H1 (cell line): ENCODE data around the gene MDH1. TPM values are rescaled to one million over a fixed set of nuclear protein-coding genes. Genes with fewer than 3 reads are reported as not detected.

ENCODE experiments used
- CTCF ChIA-PET: fragments of 300-600 bp; sonication (Branson Sonifier 250); formaldehyde crosslinking; loops from one replicate; lab custom pipeline; 2021; ENCODE audit not compliant: partially characterized antibody; lab: Charles Lee
- POLR2A ChIA-PET: fragments of 300-600 bp; sonication (Branson Sonifier 250); formaldehyde crosslinking; loops from one replicate; lab custom pipeline; 2021; ENCODE audit warnings: inconsistent platforms; ENCODE audit not compliant: partially characterized antibody; lab: Charles Lee
- DNase-seq, 2 experiments: peaks; one replicate each; pipeline versions ENCODE4 v3.0.0 to v3.0.0-alpha.2; 2010 to 2022; ENCODE audit warnings: low spot score in 2 of 2, low read depth in 1 of 2, mixed read lengths in 1 of 2
- FAIRE-seq: peaks from 2 replicates; lab custom pipeline; 2011; peaks lifted over from hg19 to GRCh38; lab: Jason Lieb, UNC
- H2AFZ ChIP-seq: 2 replicates; pipeline ENCODE4 v1.8.1; 2012; ENCODE audit warnings: low read length, inconsistent platforms
- H2AK5ac ChIP-seq: 2 replicates; pipeline ENCODE4 v1.6.1; 2013; ENCODE audit warnings: low read depth, low read length
- H2BK120ac ChIP-seq: replicated peaks from 2 replicates; pipeline ENCODE3; 2013; ENCODE audit warnings: low read depth, low read length, inconsistent platforms
- H2BK12ac ChIP-seq: 2 replicates; pipeline ENCODE4 v1.6.1; 2013; ENCODE audit warnings: low read depth, low read length
- H2BK15ac ChIP-seq: 2 replicates; pipeline ENCODE4 v1.6.1; 2013; ENCODE audit warnings: low read length
- H2BK20ac ChIP-seq: 2 replicates; pipeline ENCODE4 v1.6.1; 2013; ENCODE audit warnings: low read length
- H2BK5ac ChIP-seq: 2 replicates; pipeline ENCODE4 v1.6.1; 2013; ENCODE audit warnings: low read depth, low read length
- H3K14ac ChIP-seq: 2 replicates; pipeline ENCODE4 v1.6.1; 2013; ENCODE audit warnings: inconsistent platforms; ENCODE audit not compliant: insufficient read length
- H3K18ac ChIP-seq: 2 replicates; pipeline ENCODE4 v1.6.1; 2013; ENCODE audit warnings: low read length; ENCODE audit errors: extremely low read depth
- H3K23ac ChIP-seq: 2 replicates; pipeline ENCODE4 v1.6.1; 2013; ENCODE audit warnings: inconsistent platforms; ENCODE audit not compliant: insufficient read length
- H3K23me2 ChIP-seq: 2 replicates; pipeline ENCODE4 v1.6.1; 2013; ENCODE audit warnings: low read depth, low read length
- H3K27ac ChIP-seq: 2 replicates; pipeline ENCODE4 v1.6.1; 2011; ENCODE audit warnings: low read depth, low read length, inconsistent platforms
- H3K27me3 ChIP-seq, 4 experiments: replicated peaks in 1 of 4; 1 replicate in 1 of 4; 2 replicates in 3 of 4; pipeline versions ENCODE4 v1.6.1 to v1.8.1; 2011 to 2013; ENCODE audit warnings: low read length in 3 of 4, mild to moderate bottlenecking in 3 of 4, inconsistent platforms in 2 of 4, mixed read lengths in 2 of 4, moderate library complexity in 1 of 4; ENCODE audit not compliant: control insufficient read depth in 3 of 4, insufficient read depth in 3 of 4; ENCODE audit errors: extremely low read depth in 1 of 4
- H3K36me3 ChIP-seq, 4 experiments: 2 replicates each; pipeline versions ENCODE4 v1.6.1 to v1.8.1; 2011 to 2013; ENCODE audit warnings: mild to moderate bottlenecking in 4 of 4, low read length in 3 of 4, moderate library complexity in 2 of 4, control low read depth in 1 of 4, inconsistent platforms in 1 of 4; ENCODE audit not compliant: insufficient read depth in 4 of 4, control insufficient read depth in 2 of 4
- H3K4ac ChIP-seq: replicated peaks from 2 replicates; pipeline ENCODE3; 2013; ENCODE audit warnings: low read length, low read depth, mixed read lengths, inconsistent platforms; ENCODE audit not compliant: insufficient read length
- H3K4me1 ChIP-seq, 4 experiments: replicated peaks in 1 of 4; 1 replicate in 1 of 4; 2 replicates in 3 of 4; pipeline versions ENCODE4 v1.6.1 to v1.8.1; 2011 to 2013; ENCODE audit warnings: low read length in 3 of 4, inconsistent platforms in 2 of 4, mixed read lengths in 1 of 4; ENCODE audit not compliant: insufficient read depth in 4 of 4, control insufficient read depth in 3 of 4
- H3K4me2 ChIP-seq, 2 experiments: 2 replicates each; pipeline versions ENCODE4 v1.6.1 to v1.8.1; 2011 to 2013; ENCODE audit warnings: low read depth in 2 of 2, low read length in 2 of 2, control low read depth in 1 of 2, inconsistent platforms in 1 of 2, mild to moderate bottlenecking in 1 of 2; ENCODE audit not compliant: insufficient read depth in 1 of 2
- H3K4me3 ChIP-seq, 4 experiments: fragments of 200-600, 300-600 bp in 1 of 4; sonication (generic), shearing (Covaris generic), sonication (Bioruptor Twin) in 1 of 4; 2 replicates each; pipeline versions ENCODE4 v1.5.1 to v1.8.1; 2011 to 2016; ENCODE audit warnings: low read length in 4 of 4, low read depth in 3 of 4, control low read depth in 2 of 4, inconsistent platforms in 2 of 4, mild to moderate bottlenecking in 2 of 4, mixed read lengths in 1 of 4, moderate library complexity in 1 of 4; ENCODE audit not compliant: insufficient read depth in 2 of 4; ENCODE audit errors: extremely low read depth in 1 of 4
- H3K56ac ChIP-seq: replicated peaks from 2 replicates; pipeline ENCODE3; 2013; ENCODE audit warnings: low read depth, mild to moderate bottlenecking, mixed read lengths, low read length, inconsistent platforms; ENCODE audit not compliant: insufficient read length
- H3K79me1 ChIP-seq: 2 replicates; pipeline ENCODE4 v1.6.1; 2013; ENCODE audit warnings: low read depth, low read length, control low read depth
- H3K79me2 ChIP-seq, 2 experiments: 2 replicates each; pipeline versions ENCODE4 v1.6.1 to v1.8.1; 2012 to 2013; ENCODE audit warnings: low read length in 2 of 2, mild to moderate bottlenecking in 2 of 2, inconsistent platforms in 1 of 2; ENCODE audit not compliant: insufficient read depth in 2 of 2, control insufficient read depth in 1 of 2
- H3K9ac ChIP-seq, 4 experiments: replicated peaks in 1 of 4; 1 replicate in 1 of 4; 2 replicates in 3 of 4; pipeline versions ENCODE4 v1.6.1 to v1.8.1; 2011 to 2013; ENCODE audit warnings: low read depth in 3 of 4, low read length in 3 of 4, control low read depth in 2 of 4, mild to moderate bottlenecking in 2 of 4, moderate library complexity in 2 of 4, inconsistent platforms in 1 of 4; ENCODE audit errors: extremely low read depth in 1 of 4
- H3K9me3 ChIP-seq, 2 experiments: 2 replicates each; pipeline versions ENCODE4 v1.6.1 to v1.8.1; 2012 to 2013; ENCODE audit warnings: mild to moderate bottlenecking in 2 of 2, moderate library complexity in 2 of 2, control low read depth in 1 of 2, inconsistent platforms in 1 of 2, low read depth in 1 of 2, low read length in 1 of 2, mixed read lengths in 1 of 2; ENCODE audit not compliant: insufficient read depth in 2 of 2
- H4K20me1 ChIP-seq, 2 experiments: replicated peaks in 1 of 2; 2 replicates each; pipeline versions ENCODE3 to v1.8.1; 2011 to 2013; ENCODE audit warnings: inconsistent platforms in 2 of 2, low read length in 2 of 2, mild to moderate bottlenecking in 1 of 2; ENCODE audit not compliant: insufficient read depth in 2 of 2, control insufficient read depth in 1 of 2
- H4K5ac ChIP-seq: 2 replicates; pipeline ENCODE4 v1.6.1; 2013; ENCODE audit warnings: low read length, low read depth, mixed read lengths, inconsistent platforms; ENCODE audit not compliant: insufficient read length
- H4K8ac ChIP-seq: 2 replicates; pipeline ENCODE4 v1.8.0; 2013; ENCODE audit warnings: mild to moderate bottlenecking, moderate library complexity, low read length, inconsistent platforms; ENCODE audit not compliant: insufficient read depth; ENCODE audit errors: extremely low read depth
- H4K91ac ChIP-seq: replicated peaks from 2 replicates; pipeline ENCODE3; 2013; ENCODE audit warnings: low read length, mixed read lengths, inconsistent platforms; ENCODE audit not compliant: insufficient read length
- HDAC6 ChIP-seq: IDR thresholded peaks from one replicate; pipeline ENCODE4 v1.7.1; 2012; ENCODE audit warnings: low read depth, mild to moderate bottlenecking, inconsistent platforms, low read length, moderate library complexity
- POLR2AphosphoS5 ChIP-seq: IDR thresholded peaks from 2 replicates; pipeline ENCODE4 v1.6.1; 2011; ENCODE audit warnings: low read depth, low read length
- POU5F1 ChIP-seq: IDR thresholded peaks from 2 replicates; pipeline ENCODE4 v1.6.1; 2011; ENCODE audit warnings: low read depth, mild to moderate bottlenecking, low read length, moderate library complexity
- WGBS, 2 experiments: shearing (Covaris generic) in 1 of 2; methylation state at CpG; one replicate each; pipeline versions ENCODE4 v1.1.6 to v1.1.7; 2013 to 2015; ENCODE audit warnings: low lambda C conversion rate in 2 of 2, mixed read lengths in 2 of 2, inconsistent platforms in 1 of 2, low coverage in 1 of 2, missing lambda C conversion rate in 1 of 2; ENCODE audit not compliant: insufficient replicate concordance in 2 of 2, insufficient coverage in 1 of 2, insufficient read length in 1 of 2; ENCODE audit errors: extremely low coverage in 1 of 2, missing lambda C conversion rate in 1 of 2; 5-methylcytosine and 5-hydroxymethylcytosine counted together
- polyA plus RNA-seq, 7 experiments: library from polyadenylated mRNA; depleted of rRNA in 3 of 7; stranded (reverse) in 5 of 7; unstranded in 2 of 7; fragments of >200 nt in 5 of 7; fragments of 200-250 nt in 2 of 7; gene quantifications; 1 replicate in 5 of 7; 2 replicates in 1 of 7; 4 replicates in 1 of 7; pipeline versions ENCODE4 v1.2.1 to v1.2.3, GENCODE V29; 2011 to 2013; ENCODE audit warnings: missing spikeins in 2 of 7, mixed read lengths in 2 of 7
- total RNA-seq: library from RNA; stranded (reverse); fragmentation: NEBNext Ultra II Directional; extraction: Animal tissue kit (Norgen Biotek cat#: 25700); gene quantifications from 2 replicates; pipeline ENCODE4 v1.2.1, GENCODE V29; 2021

The MDH1 gene
- total and polyA plus RNA-seq, 2 of the 8 experiments (the other 6 are each of a cell fraction or from before 2014, with no cell fraction given), result 353 to 376 TPM

DNA sequence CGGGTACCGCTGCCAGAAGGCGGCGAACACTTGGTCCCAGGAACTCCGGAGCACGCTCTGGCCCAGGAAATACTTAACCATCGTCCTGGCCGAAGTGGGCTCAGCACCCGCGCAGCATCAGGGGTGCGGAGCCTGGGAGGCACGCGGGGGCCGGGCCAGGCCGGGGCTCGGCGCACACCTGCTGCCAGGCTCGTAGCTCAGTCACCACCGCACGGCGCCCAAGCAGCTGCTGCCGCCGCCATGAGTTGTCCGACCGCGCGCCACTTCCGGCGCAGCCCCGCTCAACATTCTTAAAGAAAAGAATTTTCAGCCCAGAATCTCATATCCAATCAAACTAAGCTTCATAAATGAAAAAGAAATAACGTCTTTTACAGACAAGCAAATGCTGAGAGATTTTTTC, 34.0 kb downstream of the MDH1 start:
- Histone ChIP-seq H2BK15ac (no peak overlapping the region), H3K27ac (no peak overlapping the region), H3K9ac (no peak overlapping the region), H4K5ac (no peak overlapping the region), H3K4me2 (no peak overlapping the region), H3K23me2 (no peaks in the 10 kb centered on the region), H3K79me1 (no peaks in the 10 kb centered on the region), H3K4me3 (no peak overlapping the region), H2AK5ac (no peak overlapping the region), H2BK12ac (no peak overlapping the region), H3K36me3 (peaks cover 0 to 15% (median 4%) of the 10 kb centered on the region in 4 experiments; a peak in 2 of 8 replicates), H3K27me3 (no peaks in the 10 kb centered on the region), H3K14ac (no peak overlapping the region), H2BK20ac (no peak overlapping the region), H3K56ac (no peak overlapping the region), H3K23ac (no peak overlapping the region), H4K8ac (no peak overlapping the region), H2AFZ (no peak overlapping the region), H3K18ac (no peak overlapping the region), H2BK120ac (no peak overlapping the region), H4K91ac (no peak overlapping the region), H3K4ac (no peak overlapping the region), H4K20me1 (no peaks in the 10 kb centered on the region), H3K4me1 (peaks cover 0 to 7% (median 2%) of the 10 kb centered on the region in 4 experiments; a peak in 4 of 7 replicates), H3K79me2 (no peaks in the 10 kb centered on the region), H3K9me3 (peaks cover 14 to 23% of the 10 kb centered on the region in 2 experiments), H2BK5ac (no peak overlapping the region)
- TF ChIP-seq POU5F1 (no peak), HDAC6 (no peak), POLR2AphosphoS5 (no peak)
- POLR2A ChIA-PET, result interaction anchor here (3.5 kb wide), 1 partner anchor 8 kb away, joined by 11 read pairs; no protein-coding TSS in a partner anchor
- no peak for FAIRE-seq
- WGBS, 2 experiments, result 97% methylated on average over 31 of the region's 31 CpGs; no CpG with 5 or more reads in 1 of the 2 experiments
- DNase-seq, result no peak
- CTCF ChIA-PET, result no interaction called here
